ENCODE results near the gene RANBP3. TPM values are rescaled to one million over a fixed set of nuclear protein-coding genes. Genes with fewer than 3 reads are reported as not detected.

The RANBP3 gene
- total RNA-seq, 2 donors from 2014 or later = 77.4 to 81.4 TPM

- H3K27me3 ChIP-seq (ENCODE audit: control insufficient read depth, insufficient read depth, low read length, poor library complexity, severe bottlenecking) = no peaks in the 10 kb centered on the region
- H3K4me3 Mint-ChIP-seq = no peak overlapping the region
- no peaks in the 10 kb centered on the region for H3K9me3 ChIP-seq (ENCODE audit: control insufficient read depth, low read length)
- H3K27me3 Mint-ChIP-seq (ENCODE audit: insufficient read depth) = no peaks in the 10 kb centered on the region
- no peaks in the 10 kb centered on the region for H3K36me3 Mint-ChIP-seq (ENCODE audit: low read depth)
- no peaks in the 10 kb centered on the region for H3K9me3 Mint-ChIP-seq
- H3K4me1 ChIP-seq (ENCODE audit: control insufficient read depth, insufficient read depth, low read length) = peaks cover 23% of the 10 kb centered on the region
- H3K4me3 ChIP-seq (ENCODE audit: low read length) = no peak overlapping the region
- no peak for TF ChIP-seq CTCF (conservative IDR thresholded peaks at IDR 0.05)
- peaks cover 5% of the 10 kb centered on the region for H3K36me3 ChIP-seq (ENCODE audit: control insufficient read depth, insufficient read depth, low read length)
- no peak for DNase-seq
- 95 to 100% methylated on average over 2 to 3 of the region's 3 CpGs for WGBS, 2 experiments (ENCODE audit: insufficient coverage in 1 of 2, insufficient read length in 1 of 2)
- H3K27ac ChIP-seq (ENCODE audit: low read depth, low read length) = no peak overlapping the region
- H3K27ac Mint-ChIP-seq = no peak overlapping the region
- no peak overlapping the region for H3K9ac ChIP-seq (ENCODE audit: extremely low read depth, low read length, poor library complexity, severe bottlenecking)
- peaks cover 82% of the 10 kb centered on the region for H3K4me1 Mint-ChIP-seq
Observed at GRCh38 chr19:5955636-5955935, 22.4 kb downstream of the RANBP3 start.

DNA sequence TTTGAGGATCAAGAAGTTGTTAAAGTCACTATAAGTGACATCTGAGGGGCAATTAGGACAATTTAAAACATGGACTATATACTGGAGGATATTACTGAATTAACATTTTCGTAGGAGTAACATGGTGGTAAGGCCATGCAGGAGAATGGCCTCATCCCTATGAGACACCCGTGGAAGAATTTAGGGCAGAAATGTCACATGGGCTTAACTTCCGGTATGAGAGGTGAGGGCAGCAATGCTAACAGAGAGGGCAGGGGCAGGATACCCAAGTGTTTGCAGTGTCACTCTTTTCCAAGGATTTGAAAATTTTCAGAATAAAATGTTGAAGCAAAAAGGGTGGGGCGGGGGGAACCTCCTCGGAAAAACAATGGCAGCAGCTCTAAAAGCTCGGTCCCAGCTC lies 23.6 kb downstream of the RANBP3 start:
- DNase-seq = no peak
- Histone ChIP-seq H3K27ac (ENCODE audit: low read depth, low read length) (peak overlapping the region; percentile 64), H3K9ac (ENCODE audit: extremely low read depth, low read length, poor library complexity, severe bottlenecking) (no peak overlapping the region), H3K9me3 (ENCODE audit: control insufficient read depth, low read length) (no peaks in the 10 kb centered on the region), H3K4me3 (ENCODE audit: low read length) (no peak overlapping the region), H3K4me1 (ENCODE audit: control insufficient read depth, insufficient read depth, low read length) (peaks cover 27% of the 10 kb centered on the region), H3K27me3 (ENCODE audit: control insufficient read depth, insufficient read depth, low read length, poor library complexity, severe bottlenecking) (no peaks in the 10 kb centered on the region), H3K36me3 (ENCODE audit: control insufficient read depth, insufficient read depth, low read length) (peaks cover 17% of the 10 kb centered on the region)
- 78 to 87% methylated on average over 6 of the region's 6 CpGs for WGBS, 2 experiments (ENCODE audit: insufficient coverage in 1 of 2, insufficient read length in 1 of 2)
- Mint-ChIP-seq H3K4me1 (peaks cover 90% of the 10 kb centered on the region), H3K27me3 (ENCODE audit: insufficient read depth) (no peaks in the 10 kb centered on the region), H3K9me3 (no peaks in the 10 kb centered on the region), H3K36me3 (ENCODE audit: low read depth) (no peaks in the 10 kb centered on the region), H3K27ac (peak overlapping the region; percentile 14), H3K4me3 (no peak overlapping the region)
- no peak for TF ChIP-seq CTCF (conservative IDR thresholded peaks at IDR 0.05)

- no peak for TF ChIP-seq CTCF (conservative IDR thresholded peaks at IDR 0.05)
- Mint-ChIP-seq H3K27ac (peak overlapping the region; percentile 14), H3K4me1 (peaks cover 90% of the 10 kb centered on the region), H3K27me3 (ENCODE audit: insufficient read depth) (no peaks in the 10 kb centered on the region), H3K36me3 (ENCODE audit: low read depth) (peaks cover 4% of the 10 kb centered on the region), H3K4me3 (no peak overlapping the region), H3K9me3 (no peaks in the 10 kb centered on the region)
- no peak for DNase-seq
- WGBS, 2 experiments (ENCODE audit: insufficient coverage in 1 of 2, insufficient read length in 1 of 2) = 79 to 85% methylated on average over 16 to 17 of the region's 17 CpGs
- H3K4me1 ChIP-seq (ENCODE audit: control insufficient read depth, insufficient read depth, low read length) = peaks cover 32% of the 10 kb centered on the region
- peak overlapping the region; percentile 7 for H3K27ac ChIP-seq (ENCODE audit: low read depth, low read length)
- H3K27me3 ChIP-seq (ENCODE audit: control insufficient read depth, insufficient read depth, low read length, poor library complexity, severe bottlenecking) = no peaks in the 10 kb centered on the region
- no peaks in the 10 kb centered on the region for H3K9me3 ChIP-seq (ENCODE audit: control insufficient read depth, low read length)
- H3K4me3 ChIP-seq (ENCODE audit: low read length) = no peak overlapping the region
- H3K36me3 ChIP-seq (ENCODE audit: control insufficient read depth, insufficient read depth, low read length) = peaks cover 18% of the 10 kb centered on the region
- no peak overlapping the region for H3K9ac ChIP-seq (ENCODE audit: extremely low read depth, low read length, poor library complexity, severe bottlenecking)
Observed at GRCh38 chr19:5953680-5954213, 24.2 kb downstream of the RANBP3 start.

Data from endodermal cell (in vitro differentiated cells).